HepG2 (cell line): Measurements from ENCODE around the gene CABLES1. TPM values are rescaled to one million over a fixed set of nuclear protein-coding genes. Genes with fewer than 3 reads are reported as not detected.

ENCODE experiments used
- FOXK2 ChIP-seq: fragments of 450-650 bp; IDR thresholded peaks from 2 replicates; pipeline ENCODE4 v1.6.1; 2016
- MIER2 ChIP-seq: IDR thresholded peaks from 2 replicates; pipeline ENCODE4 v1.6.1; 2016; ENCODE audit warnings: missing biosample characterization, missing genetic modification reagents
- MIXL1 ChIP-seq: IDR thresholded peaks from 2 replicates; pipeline ENCODE4 v1.6.1; 2016
- NFYC ChIP-seq: IDR thresholded peaks from 2 replicates; pipeline ENCODE4 v1.6.1; 2016; ENCODE audit warnings: missing genetic modification reagents, missing compliant biosample characterization
- NR1H2 ChIP-seq: sonication (generic); formaldehyde crosslinking; IDR thresholded peaks from 2 replicates; pipeline ENCODE4 v1.8.1; 2022; ENCODE audit warnings: low read depth, missing genetic modification reagents, borderline replicate concordance
- NR2F6 ChIP-seq, 2 experiments: IDR thresholded peaks; 2 replicates each; pipeline ENCODE4 v1.6.1; 2016; ENCODE audit warnings: antibody characterized with exemption in 1 of 2, mild to moderate bottlenecking in 1 of 2
- RELA ChIP-seq: sonication (generic); formaldehyde crosslinking; IDR thresholded peaks from 2 replicates; pipeline ENCODE4 v1.4.0; 2020; ENCODE audit warnings: missing genetic modification reagents
- SOX13 ChIP-seq, 3 experiments: fragments of 450-650 bp in 1 of 3; sonication (generic) in 1 of 3; formaldehyde crosslinking in 1 of 3; IDR thresholded peaks in 2 of 3; conservative IDR thresholded peaks in 1 of 3; 2 replicates each; pipeline versions ENCODE4 v1.5.0 to v1.6.1; 2016 to 2020; ENCODE audit warnings: antibody characterized with exemption in 1 of 3, mild to moderate bottlenecking in 1 of 3, missing compliant biosample characterization in 1 of 3, missing genetic modification reagents in 1 of 3, moderate library complexity in 1 of 3
- ZBTB38 ChIP-seq: sonication (generic); formaldehyde crosslinking; IDR thresholded peaks from 2 replicates; pipeline ENCODE4 v1.5.1; 2020; ENCODE audit warnings: mild to moderate bottlenecking, missing genetic modification reagents
- ZMYM2 ChIP-seq: sonication (generic); formaldehyde crosslinking; IDR thresholded peaks from 2 replicates; pipeline ENCODE4 v1.8.0; 2022; ENCODE audit warnings: mild to moderate bottlenecking, missing genetic modification reagents
- ZNF296 ChIP-seq: sonication (generic); formaldehyde crosslinking; conservative IDR thresholded peaks from 2 replicates; pipeline ENCODE4 v1.5.0; 2020; ENCODE audit warnings: mild to moderate bottlenecking, missing genetic modification reagents
- ZNF605 ChIP-seq: sonication (generic); formaldehyde crosslinking; IDR thresholded peaks from 2 replicates; pipeline ENCODE4 v1.8.0; 2022; ENCODE audit warnings: mild to moderate bottlenecking, missing genetic modification reagents
- ZNF7 ChIP-seq: IDR thresholded peaks from 2 replicates; pipeline ENCODE4 v1.6.1; 2016; ENCODE audit warnings: missing biosample characterization, missing genetic modification reagents
- ZSCAN29 ChIP-seq: sonication (generic); formaldehyde crosslinking; conservative IDR thresholded peaks from 2 replicates; pipeline ENCODE4 v1.4.0; 2020; ENCODE audit warnings: mild to moderate bottlenecking, missing genetic modification reagents
- polyA plus RNA-seq, 8 experiments: library from polyadenylated mRNA; depleted of rRNA in 3 of 8; stranded (reverse) in 7 of 8; unstranded in 1 of 8; fragments of >200 nt; fragmentation: Illumina TruSeq in 4 of 8; extraction: Trizol in 4 of 8; gene quantifications; 2 replicates each; pipeline versions ENCODE4 v1.2.1 to v1.2.3, GENCODE V29; 2011 to 2016; ENCODE audit warnings: low read depth in 4 of 8, missing spikeins in 1 of 8, mixed read lengths in 1 of 8; ENCODE audit not compliant: insufficient read depth in 1 of 8
- total RNA-seq, 5 experiments: library from RNA; depleted of rRNA; stranded (reverse); fragments of >200 nt; fragmentation: Illumina TruSeq; extraction: Trizol; gene quantifications; 2 replicates each; pipeline ENCODE4 v1.2.3, GENCODE V29; 2016; ENCODE audit warnings: low read depth in 1 of 5
- TF ChIP-seq, protein P1 (sequence below): sonication (generic); formaldehyde crosslinking; conservative IDR thresholded peaks from 2 replicates; pipeline ENCODE4 v1.4.0; 2020; ENCODE audit warnings: missing genetic modification reagents
- TF ChIP-seq, protein P2 (sequence below): sonication (generic); formaldehyde crosslinking; IDR thresholded peaks from 2 replicates; pipeline ENCODE4 v1.4.0; 2020; ENCODE audit warnings: low read depth, mild to moderate bottlenecking, missing genetic modification reagents
- TF ChIP-seq, protein P3 (sequence below): sonication (generic); formaldehyde crosslinking; conservative IDR thresholded peaks from 2 replicates; pipeline ENCODE4 v1.4.0; 2020; ENCODE audit warnings: missing genetic modification reagents

The CABLES1 gene
- total and polyA plus RNA-seq, 2 of the 13 experiments (the other 11 are each of a cell fraction or from before 2014, with no cell fraction given): 14.7 to 25.8 TPM

DNA sequence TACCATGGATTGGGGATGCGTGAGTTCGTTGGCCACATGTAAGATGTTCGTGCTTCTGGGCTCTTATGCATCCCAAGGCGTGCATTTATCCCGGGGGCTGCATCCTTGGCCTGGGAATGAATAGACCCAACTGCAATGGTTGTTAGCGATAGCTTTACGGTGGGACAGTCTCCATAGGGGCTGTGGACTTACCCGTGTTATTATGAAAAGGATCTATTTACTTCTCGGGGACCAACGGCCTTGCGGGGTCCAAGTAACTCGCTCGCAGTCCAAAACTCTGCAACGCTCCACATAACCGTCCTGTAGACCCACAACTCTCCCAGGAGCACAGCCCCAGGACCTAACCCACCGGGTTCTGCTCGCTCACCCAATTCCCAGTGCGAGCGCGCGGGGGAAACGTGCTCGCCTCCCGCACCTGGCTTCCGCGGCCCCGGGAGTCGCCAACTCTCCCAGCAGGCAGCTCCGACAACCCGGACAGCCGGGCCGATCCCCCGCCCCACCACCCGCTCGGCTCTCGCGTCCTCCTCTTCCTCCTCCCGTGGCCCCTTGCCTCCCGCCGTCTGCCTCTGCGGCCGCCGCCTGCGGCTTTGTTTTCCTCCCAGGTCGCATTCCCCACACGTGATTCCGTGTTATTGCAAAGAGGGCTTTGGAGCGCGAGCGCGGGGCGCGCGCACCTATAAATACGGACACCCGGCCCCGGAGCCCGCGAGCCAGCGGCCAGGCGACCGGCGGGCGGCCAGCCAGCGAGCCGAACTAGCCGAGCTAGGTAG lies at the start of gene CABLES1 (continued):
- TF ChIP-seq, protein P1, sequence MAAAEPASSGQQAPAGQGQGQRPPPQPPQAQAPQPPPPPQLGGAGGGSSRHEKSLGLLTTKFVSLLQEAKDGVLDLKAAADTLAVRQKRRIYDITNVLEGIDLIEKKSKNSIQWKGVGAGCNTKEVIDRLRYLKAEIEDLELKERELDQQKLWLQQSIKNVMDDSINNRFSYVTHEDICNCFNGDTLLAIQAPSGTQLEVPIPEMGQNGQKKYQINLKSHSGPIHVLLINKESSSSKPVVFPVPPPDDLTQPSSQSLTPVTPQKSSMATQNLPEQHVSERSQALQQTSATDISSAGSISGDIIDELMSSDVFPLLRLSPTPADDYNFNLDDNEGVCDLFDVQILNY (CRISPR knock-in tag): peak; percentile 55; the same call in 1 of the 2 replicates
- TF ChIP-seq SOX13 (IDR thresholded peaks at IDR 0.05) (no peak), SOX13 (CRISPR knock-in tag; conservative IDR thresholded peaks at IDR 0.05 in 1 of 2, IDR thresholded peaks at IDR 0.05 in 1 of 2) (peak in 1 of 2 experiments; percentile 71; a peak in 2 of 4 replicates), ZMYM2 (CRISPR knock-in tag) (no peak), FOXK2 (peak; percentile 54; the same call in 1 of the 2 replicates), MIXL1 (CRISPR knock-in tag) (0 out of 2 replicates have a peak, but pooled peaks have one; percentile 22), NR2F6 (IDR thresholded peaks at IDR 0.05) (no peak), NR2F6 (CRISPR knock-in tag; IDR thresholded peaks at IDR 0.05) (0 out of 2 replicates have a peak, but pooled peaks have one; percentile 19), ZNF296 (peak; percentile 56; the same call in 1 of the 2 replicates), NR1H2 (CRISPR knock-in tag) (no peak), MIER2 (no peak), NFYC (CRISPR knock-in tag) (no peak), ZNF605 (0 out of 2 replicates have a peak, but pooled peaks have one; percentile 27), ZNF7 (CRISPR knock-in tag) (no peak), ZBTB38 (CRISPR knock-in tag) (0 out of 2 replicates have a peak, but pooled peaks have one; percentile 14), ZSCAN29 (CRISPR knock-in tag) (no peak), RELA (CRISPR knock-in tag) (no peak)
- TF ChIP-seq, protein P2, sequence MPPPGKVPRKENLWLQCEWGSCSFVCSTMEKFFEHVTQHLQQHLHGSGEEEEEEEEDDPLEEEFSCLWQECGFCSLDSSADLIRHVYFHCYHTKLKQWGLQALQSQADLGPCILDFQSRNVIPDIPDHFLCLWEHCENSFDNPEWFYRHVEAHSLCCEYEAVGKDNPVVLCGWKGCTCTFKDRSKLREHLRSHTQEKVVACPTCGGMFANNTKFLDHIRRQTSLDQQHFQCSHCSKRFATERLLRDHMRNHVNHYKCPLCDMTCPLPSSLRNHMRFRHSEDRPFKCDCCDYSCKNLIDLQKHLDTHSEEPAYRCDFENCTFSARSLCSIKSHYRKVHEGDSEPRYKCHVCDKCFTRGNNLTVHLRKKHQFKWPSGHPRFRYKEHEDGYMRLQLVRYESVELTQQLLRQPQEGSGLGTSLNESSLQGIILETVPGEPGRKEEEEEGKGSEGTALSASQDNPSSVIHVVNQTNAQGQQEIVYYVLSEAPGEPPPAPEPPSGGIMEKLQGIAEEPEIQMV (CRISPR knock-in tag): no peak
- TF ChIP-seq, protein P3, sequence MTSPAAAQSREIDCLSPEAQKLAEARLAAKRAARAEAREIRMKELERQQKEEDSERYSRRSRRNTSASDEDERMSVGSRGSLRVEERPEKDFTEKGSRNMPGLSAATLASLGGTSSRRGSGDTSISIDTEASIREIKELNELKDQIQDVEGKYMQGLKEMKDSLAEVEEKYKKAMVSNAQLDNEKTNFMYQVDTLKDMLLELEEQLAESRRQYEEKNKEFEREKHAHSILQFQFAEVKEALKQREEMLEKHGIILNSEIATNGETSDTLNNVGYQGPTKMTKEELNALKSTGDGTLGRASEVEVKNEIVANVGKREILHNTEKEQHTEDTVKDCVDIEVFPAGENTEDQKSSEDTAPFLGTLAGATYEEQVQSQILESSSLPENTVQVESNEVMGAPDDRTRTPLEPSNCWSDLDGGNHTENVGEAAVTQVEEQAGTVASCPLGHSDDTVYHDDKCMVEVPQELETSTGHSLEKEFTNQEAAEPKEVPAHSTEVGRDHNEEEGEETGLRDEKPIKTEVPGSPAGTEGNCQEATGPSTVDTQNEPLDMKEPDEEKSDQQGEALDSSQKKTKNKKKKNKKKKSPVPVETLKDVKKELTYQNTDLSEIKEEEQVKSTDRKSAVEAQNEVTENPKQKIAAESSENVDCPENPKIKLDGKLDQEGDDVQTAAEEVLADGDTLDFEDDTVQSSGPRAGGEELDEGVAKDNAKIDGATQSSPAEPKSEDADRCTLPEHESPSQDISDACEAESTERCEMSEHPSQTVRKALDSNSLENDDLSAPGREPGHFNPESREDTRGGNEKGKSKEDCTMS: no peak
